Activated T-helper 2 cell treated with anti-CD3 and anti-CD28 coated beads, Interferon-gamma antibody, Interleukin-2, Interleukin-4, amounts not matched to agents 10 μg/mL and 5 μg/mL and 100 μg/mL, durations not matched to agents 14 hours and 24 hours and 36 hours (primary cell): Measurements from ENCODE around the gene CENPS. TPM values are rescaled to one million over a fixed set of nuclear protein-coding genes. Genes with fewer than 3 reads are reported as not detected.

ENCODE experiments used
- total RNA-seq: library from RNA; stranded (reverse); gene quantifications from 2 replicates; pipeline ENCODE4 v1.2.3, GENCODE V29; 2022

CENPS gene
- total RNA-seq, 1 donor from 2014 or later: 16.8 TPM

Other genes starting within 250 kb of the CENPS start
- 21.9 and 23.8 TPM in 2 replicates for gene KIF1B, start 219.9 kb upstream of the CENPS start, total RNA-seq
- 150 and 152 TPM in 2 replicates for gene PGD, start 31.4 kb upstream of the CENPS start, total RNA-seq
- gene CORT, start 19.6 kb downstream of the CENPS start, total RNA-seq: 0.18 and 0.34 TPM in 2 replicates
- 52.9 and 53.8 TPM in 2 replicates for gene DFFA, start 42.1 kb downstream of the CENPS start, total RNA-seq
- gene PEX14, start 44.5 kb downstream of the CENPS start, total RNA-seq: 23.1 and 25.1 TPM in 2 replicates